Uterus (tissue), 2 donors: ENCODE measurements around the gene CACNA1F.

ENCODE experiments used
- CTCF ChIP-seq, 4 experiments: fragments of 200-600 bp in 2 of 4; fragments of 450-650 bp in 2 of 4; sonication (generic) in 2 of 4; IDR thresholded peaks; one replicate each; pipeline ENCODE4 v1.5.1; 2016 to 2019; ENCODE audit warnings: antibody characterized with exemption in 4 of 4, mild to moderate bottlenecking in 2 of 4, moderate library complexity in 1 of 4
- POLR2A ChIP-seq, 2 donors: fragments of 450-650 bp; IDR thresholded peaks; one replicate each; pipeline ENCODE4 v1.6.1; 2016; ENCODE audit warnings: antibody characterized with exemption in 2 of 2, mild to moderate bottlenecking in 1 of 2, moderate library complexity in 1 of 2

- TF ChIP-seq POLR2A (IDR thresholded peaks at IDR 0.05) (no peak), CTCF (IDR thresholded peaks at IDR 0.05) (no peak)
These were observed 9.5 kb upstream of the CACNA1F start for GRCh38 chrX:49242545-49243066.
